ENCODE measurements around the gene FICD.
A peak's percentile ranks its signal among the peaks of the same experiment; 100 is the strongest.
"Not testable (repeated sequence)": the region's sequence is repeated elsewhere in the genome, so short reads cannot be mapped to it uniquely, and the experiment has no call there.

FICD gene

GRCh38 chr12:108514973-108515814 is at the start of gene FICD:
FICD (plus strand) TSS chr12:108515277; CDS start chr12:108516973, 1,696 bp downstream.
- peak; percentile 99 for DNase-seq

- DNase-seq: no peak
These were observed 49.7 kb upstream of the FICD start for GRCh38 chr12:108465417-108465816.

GRCh38 chr12:108468196-108468968 is 46.7 kb upstream of the FICD start:
- DNase-seq: no peak

GRCh38 chr12:108473400-108474055 is 41.5 kb upstream of the FICD start:
- no peak for DNase-seq

- no peak for DNase-seq
These were observed 39.7 kb upstream of the FICD start for GRCh38 chr12:108475396-108475795.

- DNase-seq: no peak
These were observed 37.8 kb upstream of the FICD start for GRCh38 chr12:108477055-108477880.

GRCh38 chr12:108477881-108478259 is 37.2 kb upstream of the FICD start:
- no peak for DNase-seq

- DNase-seq: no peak
These were observed 36.4 kb upstream of the FICD start for GRCh38 chr12:108478611-108479206.

- DNase-seq: no peak
These were observed 35.6 kb upstream of the FICD start for GRCh38 chr12:108479364-108480070.

- DNase-seq: no peak
These were observed 32.3 kb upstream of the FICD start for GRCh38 chr12:108482717-108483212.

GRCh38 chr12:108483213-108484059 is 31.6 kb upstream of the FICD start:
- no peak for DNase-seq

- DNase-seq: no peak
These were observed 30.6 kb upstream of the FICD start for GRCh38 chr12:108484431-108484830.

- no peak for DNase-seq
These were observed 30.2 kb upstream of the FICD start for GRCh38 chr12:108484845-108485244.

- DNase-seq: not testable (repeated sequence)
These were observed 29.7 kb upstream of the FICD start for GRCh38 chr12:108485371-108485770.

GRCh38 chr12:108487029-108487428 is 28.0 kb upstream of the FICD start:
- not testable (repeated sequence) for DNase-seq

- DNase-seq: no peak
These were observed 23.8 kb upstream of the FICD start for GRCh38 chr12:108491256-108491655.

GRCh38 chr12:108495054-108495453 is 20.0 kb upstream of the FICD start:
- DNase-seq: peak; percentile 62

- no peak for DNase-seq
These were observed 19.1 kb upstream of the FICD start for GRCh38 chr12:108495823-108496579.

- DNase-seq: no peak
These were observed 16.9 kb upstream of the FICD start for GRCh38 chr12:108498136-108498535.

- DNase-seq: no peak
These were observed 12.2 kb upstream of the FICD start for GRCh38 chr12:108502922-108503321.

Data from activated CD8-positive, alpha-beta memory T cell treated with anti-CD3 and anti-CD28 coated beads, Interleukin-2, amount 50 U/mL, for 48 hours (primary cell).